HFF-Myc (cell line): ENCODE results near the gene NOCT.

Source experiments
- DNase-seq: peaks from one replicate; pipeline ENCODE4 v3.0.0-alpha.2; 2011; ENCODE audit warnings: low read depth; ENCODE audit errors: extremely low read depth
- H3K4me3 ChIP-seq: replicated peaks from 2 replicates; pipeline ENCODE4 v1.5.1; 2011; ENCODE audit warnings: low read depth, mild to moderate bottlenecking, control low read depth, low read length
- TF ChIP-seq, protein P1 (sequence below): IDR thresholded peaks from 2 replicates; pipeline ENCODE4 v1.5.1; 2012; ENCODE audit warnings: mild to moderate bottlenecking, low read depth, low read length, control low read depth; ENCODE audit errors: missing control alignments

NOCT gene, protein sequence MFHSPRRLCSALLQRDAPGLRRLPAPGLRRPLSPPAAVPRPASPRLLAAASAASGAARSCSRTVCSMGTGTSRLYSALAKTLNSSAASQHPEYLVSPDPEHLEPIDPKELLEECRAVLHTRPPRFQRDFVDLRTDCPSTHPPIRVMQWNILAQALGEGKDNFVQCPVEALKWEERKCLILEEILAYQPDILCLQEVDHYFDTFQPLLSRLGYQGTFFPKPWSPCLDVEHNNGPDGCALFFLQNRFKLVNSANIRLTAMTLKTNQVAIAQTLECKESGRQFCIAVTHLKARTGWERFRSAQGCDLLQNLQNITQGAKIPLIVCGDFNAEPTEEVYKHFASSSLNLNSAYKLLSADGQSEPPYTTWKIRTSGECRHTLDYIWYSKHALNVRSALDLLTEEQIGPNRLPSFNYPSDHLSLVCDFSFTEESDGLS

DNA sequence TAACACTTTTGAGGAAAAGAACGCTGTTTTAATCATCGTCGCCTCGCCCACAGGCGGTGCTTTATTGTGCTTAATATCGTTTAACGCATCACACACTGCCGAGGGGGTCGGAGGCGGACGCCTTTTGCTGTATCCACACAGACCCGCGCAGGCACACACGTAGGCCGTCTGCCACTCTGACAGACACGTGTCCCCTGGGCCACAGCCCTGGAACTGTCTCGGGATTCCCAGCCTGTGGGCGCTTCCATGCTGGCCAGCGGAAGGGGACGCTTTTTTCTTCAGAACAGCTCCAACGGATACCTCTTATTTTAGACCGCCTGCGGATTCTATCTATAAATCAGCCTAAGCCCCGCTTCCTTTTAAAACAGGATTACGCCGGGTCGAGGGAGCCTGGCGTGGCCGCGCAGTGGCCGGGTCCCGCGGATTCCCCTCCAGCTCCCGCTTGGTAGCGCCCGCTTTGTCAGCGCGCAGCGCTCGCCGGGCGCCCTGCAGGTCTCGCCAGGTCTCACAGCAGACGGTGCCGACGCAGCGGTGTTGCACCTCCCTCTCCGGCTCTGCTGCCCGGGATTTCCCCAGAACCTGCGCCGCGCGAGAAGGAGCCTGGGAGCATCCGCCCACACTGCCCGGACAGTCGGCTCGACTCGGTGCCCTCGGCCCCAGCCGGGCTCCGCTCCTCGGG lies at the start of gene NOCT:
Gene NOCT, plus strand, starts transcription at position 513 of the 679 bp plus-strand sequence. CDS start 201 bp downstream, outside the sequence.
- DNase-seq = peak; percentile 79
- TF ChIP-seq, protein P1, sequence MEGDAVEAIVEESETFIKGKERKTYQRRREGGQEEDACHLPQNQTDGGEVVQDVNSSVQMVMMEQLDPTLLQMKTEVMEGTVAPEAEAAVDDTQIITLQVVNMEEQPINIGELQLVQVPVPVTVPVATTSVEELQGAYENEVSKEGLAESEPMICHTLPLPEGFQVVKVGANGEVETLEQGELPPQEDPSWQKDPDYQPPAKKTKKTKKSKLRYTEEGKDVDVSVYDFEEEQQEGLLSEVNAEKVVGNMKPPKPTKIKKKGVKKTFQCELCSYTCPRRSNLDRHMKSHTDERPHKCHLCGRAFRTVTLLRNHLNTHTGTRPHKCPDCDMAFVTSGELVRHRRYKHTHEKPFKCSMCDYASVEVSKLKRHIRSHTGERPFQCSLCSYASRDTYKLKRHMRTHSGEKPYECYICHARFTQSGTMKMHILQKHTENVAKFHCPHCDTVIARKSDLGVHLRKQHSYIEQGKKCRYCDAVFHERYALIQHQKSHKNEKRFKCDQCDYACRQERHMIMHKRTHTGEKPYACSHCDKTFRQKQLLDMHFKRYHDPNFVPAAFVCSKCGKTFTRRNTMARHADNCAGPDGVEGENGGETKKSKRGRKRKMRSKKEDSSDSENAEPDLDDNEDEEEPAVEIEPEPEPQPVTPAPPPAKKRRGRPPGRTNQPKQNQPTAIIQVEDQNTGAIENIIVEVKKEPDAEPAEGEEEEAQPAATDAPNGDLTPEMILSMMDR = no peak
- peak within 1 kb of the TSS; percentile 89 for H3K4me3 ChIP-seq

DNA sequence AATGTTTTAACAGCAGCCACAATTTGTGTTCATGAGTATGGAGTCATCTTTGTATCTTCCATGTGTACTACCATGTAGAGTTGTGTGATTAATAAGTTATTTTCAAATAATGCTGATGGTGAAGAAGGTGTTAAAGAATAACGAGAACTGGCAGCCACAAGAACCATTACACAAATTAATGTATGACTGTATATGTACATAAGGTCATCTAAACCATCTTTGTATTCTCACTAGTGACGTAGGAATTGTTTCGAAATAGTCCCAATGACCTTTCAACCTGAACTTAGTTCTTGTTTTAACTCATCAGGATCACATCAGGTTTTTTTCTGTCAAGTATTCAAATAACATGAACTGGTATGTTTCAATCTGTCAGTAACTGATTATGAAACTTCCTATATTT lies 48.3 kb upstream of the NOCT start:
- no peak overlapping the region for H3K4me3 ChIP-seq
- TF ChIP-seq, protein P1 = no peak
- no peak for DNase-seq

DNA sequence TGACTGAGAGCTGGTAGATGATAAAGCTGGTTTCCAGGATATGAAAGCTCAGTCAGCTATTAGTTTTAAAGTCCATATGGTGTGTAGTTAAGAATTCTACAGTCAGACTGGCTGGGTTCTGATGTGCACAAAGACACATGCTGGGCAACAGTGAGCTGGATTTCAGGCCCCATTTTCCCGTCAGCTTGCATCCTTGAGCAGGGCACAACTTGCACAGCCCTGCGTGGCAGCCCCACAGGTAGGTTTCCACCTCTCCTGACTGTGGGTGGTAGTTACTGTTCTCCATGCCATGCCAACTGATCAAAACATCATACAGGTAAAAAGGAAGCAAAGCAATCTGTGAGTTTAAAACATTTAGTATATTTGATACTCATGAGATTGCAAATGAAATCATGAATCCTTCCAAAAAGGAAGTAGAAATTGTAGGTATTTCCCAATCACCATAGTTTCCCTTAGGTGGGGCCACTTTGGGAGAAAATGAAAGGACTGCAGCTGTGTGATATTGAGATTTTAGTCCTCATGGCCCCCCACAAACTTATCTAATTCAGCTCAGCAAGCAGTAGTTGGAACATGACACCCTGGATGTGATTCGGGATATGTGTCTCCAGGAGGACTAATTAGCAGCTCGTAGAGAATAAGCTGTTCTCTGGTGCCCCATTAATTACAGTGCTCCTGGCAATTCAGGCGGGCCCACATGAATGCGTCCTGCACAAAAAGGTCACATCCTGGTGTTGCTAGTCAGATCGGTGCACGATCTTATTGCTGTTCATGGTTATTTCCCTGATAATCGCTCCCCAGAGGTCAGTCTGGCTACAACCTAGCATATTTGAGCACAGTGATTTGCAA lies 42.4 kb upstream of the NOCT start:
- DNase-seq = no peak
- TF ChIP-seq, protein P1 = no peak
- H3K4me3 ChIP-seq = no peak overlapping the region

DNA sequence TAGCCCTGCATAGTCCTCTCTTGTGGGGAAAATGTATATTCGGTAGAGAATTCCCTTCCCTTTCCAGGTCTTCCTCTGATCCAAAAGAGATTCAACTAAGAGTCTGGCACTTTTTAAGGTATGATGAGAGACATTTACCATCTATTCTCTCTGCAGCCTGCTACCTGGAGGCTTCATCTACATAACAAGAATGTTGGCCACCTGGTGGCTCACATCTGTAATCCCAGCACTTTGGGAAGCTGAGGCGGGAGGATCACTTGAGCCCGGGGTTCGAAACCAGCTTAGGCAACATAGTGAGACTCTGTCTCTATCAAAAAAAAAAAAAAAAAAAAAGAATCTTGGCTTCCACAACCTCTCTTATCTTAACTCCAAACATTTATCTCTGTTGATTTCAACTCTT lies 40.4 kb upstream of the NOCT start:
- TF ChIP-seq, protein P1 = no peak
- no peak for DNase-seq

DNA sequence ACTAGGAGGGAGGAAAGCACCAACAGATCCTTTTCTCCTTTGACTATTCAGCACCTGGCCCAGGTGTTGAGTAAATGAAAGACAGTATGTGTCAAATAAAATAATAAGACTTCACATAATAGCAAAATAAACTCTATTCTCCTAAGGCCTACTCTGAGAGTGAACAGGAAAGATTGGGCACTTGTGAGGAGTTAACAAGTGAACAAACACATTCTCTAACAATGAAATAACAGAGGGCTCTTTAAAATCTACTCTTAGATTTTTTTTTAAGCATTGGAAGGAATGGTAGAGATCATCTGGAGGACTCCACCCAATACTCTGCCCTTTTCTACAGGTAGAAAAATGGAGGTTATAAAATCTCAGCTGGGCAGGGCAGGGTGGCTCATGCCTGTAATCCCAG lies 39.1 kb upstream of the NOCT start:
- H3K4me3 ChIP-seq = no peak overlapping the region
- DNase-seq = no peak
- TF ChIP-seq, protein P1 = no peak

More for the DNA sequence above, 40.4 kb upstream of the NOCT start:
- no peak overlapping the region for H3K4me3 ChIP-seq

DNA sequence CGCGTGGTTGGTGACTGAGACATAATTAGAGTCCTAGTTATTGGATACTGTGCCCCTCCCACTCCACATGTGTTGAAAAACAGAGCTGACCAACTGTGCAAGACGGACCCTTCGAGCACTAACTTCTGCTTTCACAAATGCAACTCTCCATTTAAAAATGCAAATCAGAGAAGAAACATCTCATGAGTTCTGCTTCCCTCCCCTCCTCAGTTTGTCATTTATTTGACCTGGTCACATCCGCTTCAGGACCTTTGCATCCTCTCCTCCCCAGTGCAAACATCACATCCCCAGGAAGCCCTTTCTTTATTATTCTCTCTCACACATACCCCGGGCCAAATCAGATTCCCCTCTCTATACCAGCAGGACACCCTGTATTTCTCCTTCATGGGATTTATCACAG lies 38.1 kb upstream of the NOCT start:
- DNase-seq = no peak
- no peak overlapping the region for H3K4me3 ChIP-seq
- TF ChIP-seq, protein P1 = no peak
